Measurements from ENCODE around the gene EPB41L4B. TPM values are rescaled to one million over a fixed set of nuclear protein-coding genes. Genes with fewer than 3 reads are reported as not detected.
A peak's percentile ranks its signal among the peaks of the same experiment; 100 is the strongest.

Gene EPB41L4B
- total and polyA plus RNA-seq, 2 of the 4 experiments (the other 2 are of a cell fraction): 0.36 to 0.54 TPM

DNA sequence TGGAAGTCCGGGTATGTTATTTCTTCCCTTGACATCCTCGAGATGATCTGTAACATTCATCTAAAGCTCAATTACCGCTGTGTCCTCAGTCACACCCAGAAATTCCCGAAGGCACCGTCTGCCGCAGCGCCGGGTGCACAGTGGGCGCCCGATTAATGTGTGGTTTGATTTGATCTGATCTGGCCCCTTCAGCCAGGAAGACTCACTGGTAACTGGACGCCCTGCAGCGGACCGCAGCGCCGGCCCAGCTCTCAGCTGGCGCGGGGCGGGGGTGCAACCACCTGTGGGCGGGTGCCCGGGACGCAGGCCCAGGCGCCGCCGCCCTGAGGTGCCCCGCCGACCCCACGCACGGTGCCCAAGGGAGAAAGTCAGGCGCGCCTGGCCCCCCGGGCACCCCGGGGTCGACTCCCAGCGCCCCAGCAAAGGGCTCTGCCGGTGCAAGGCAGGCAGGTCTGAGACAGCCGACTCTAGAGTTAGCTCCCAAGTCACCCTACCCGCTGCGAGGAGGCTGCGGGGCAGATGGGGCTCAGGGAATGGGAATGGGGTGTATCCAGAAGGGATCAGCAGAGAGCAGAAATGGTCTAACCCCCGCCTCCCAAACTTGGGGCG, 1.7 kb downstream of the EPB41L4B start:
- no peak overlapping the region for H4K8ac ChIP-seq (ENCODE audit: low read depth in 2 of 2, low read length in 2 of 2)
- no peak overlapping the region for H4K91ac ChIP-seq (ENCODE audit: insufficient read depth, low read depth, low read length)
- DNase-seq (no peak), ATAC-seq (ENCODE audit: low read depth) (no peak)
- H3K27me3 ChIP-seq (ENCODE audit: control insufficient read depth, insufficient read depth, low read length): peaks cover 64% of the 10 kb centered on the region
- H2BK15ac ChIP-seq (ENCODE audit: low read depth, low read length): no peak overlapping the region
- H3K79me1 ChIP-seq (ENCODE audit: low read depth in 1 of 2, low read length in 2 of 2): no peaks in the 10 kb centered on the region
- dilution Hi-C loops (cut with HindIII; ENCODE audit: low sequenced_read_pairs, unreplicated experiment): no loop called here
- no peaks in the 10 kb centered on the region for H3K36me3 ChIP-seq (ENCODE audit: control insufficient read depth, insufficient read depth, low read length)
- H4K5ac ChIP-seq (ENCODE audit: low read depth, low read length): no peak overlapping the region
- H3K9me3 ChIP-seq (ENCODE audit: control insufficient read depth, insufficient read depth, low read length): no peaks in the 10 kb centered on the region
- WGBS, 2 experiments (ENCODE audit: extremely low coverage in 2 of 2, insufficient read length in 1 of 2): 25% methylated on average over 6 of the region's 41 CpGs; no CpG with 5 or more reads in 1 of the 2 experiments
- ChIA-PET CTCF (no interaction called here), POLR2A (ENCODE audit: unreplicated experiment) (no interaction called here)
- H3K4me1 ChIP-seq (ENCODE audit: control insufficient read depth, insufficient read depth, low read length): peaks cover 2% of the 10 kb centered on the region
- no peak overlapping the region for H2BK20ac ChIP-seq (ENCODE audit: low read depth, low read length)
- no peak overlapping the region for H3K18ac ChIP-seq (ENCODE audit: low read depth, low read length)
- H2AK5ac ChIP-seq (ENCODE audit: low read depth, low read length): no peak overlapping the region
- peak overlapping the region; percentile 23 for H2AFZ ChIP-seq (replicated peaks; ENCODE audit: low read length, poor library complexity)
- H3K4me2 ChIP-seq (ENCODE audit: low read depth, low read length): no peak overlapping the region; the same call in 1 of the 2 replicates
- no peaks in the 10 kb centered on the region for H4K20me1 ChIP-seq (ENCODE audit: insufficient read depth, low read length)
- no peak overlapping the region for H3K9ac ChIP-seq (ENCODE audit: low read depth, low read length)
- H3K4me3 ChIP-seq (ENCODE audit: insufficient read depth, low read depth, low read length): no peak overlapping the region
- intact Hi-C loops (cut with micrococcal nuclease): no loop called here
- no peak for TF ChIP-seq BHLHE40 (IDR thresholded peaks at IDR 0.05; ENCODE audit: low read depth, low read length)
- TF ChIP-seq RAD21 (IDR thresholded peaks at IDR 0.05; ENCODE audit: low read length): no peak
- TF ChIP-seq MAFK (IDR thresholded peaks at IDR 0.05; ENCODE audit: low read depth, low read length): no peak
- TF ChIP-seq FOS (IDR thresholded peaks at IDR 0.05; ENCODE audit: low read depth, low read length): no peak
- no peak for TF ChIP-seq CTCF (conservative IDR thresholded peaks at IDR 0.05; ENCODE audit: low read depth, low read length)
- no peak for TF ChIP-seq MXI1 (IDR thresholded peaks at IDR 0.05; ENCODE audit: borderline replicate concordance, low read depth, low read length)
- in situ Hi-C loops (cut with MboI; ENCODE audit: low sequenced_read_pairs): loop anchor here (5.0 to 25.0 kb wide), 3 partner anchors 72 to 257 kb away; no protein-coding TSS in a partner anchor
- H3K56ac ChIP-seq (ENCODE audit: extremely low read depth, insufficient read depth, low read length): no peak overlapping the region
- no peak overlapping the region for H2BK5ac ChIP-seq (ENCODE audit: low read depth, low read length, poor library complexity, severe bottlenecking)
- no peak overlapping the region for H3K23ac ChIP-seq (ENCODE audit: low read depth, low read length)
- H2BK120ac ChIP-seq (ENCODE audit: low read depth, low read length): no peak overlapping the region
- H3K4ac ChIP-seq (ENCODE audit: low read depth, low read length): no peak overlapping the region
- no peaks in the 10 kb centered on the region; the same call in 1 of the 2 replicates for H3K9me1 ChIP-seq (ENCODE audit: insufficient read depth, low read length)
- H3K14ac ChIP-seq (replicated peaks; ENCODE audit: low read depth, low read length): no peak overlapping the region
- no TSS peak for BruUV-seq (replicated peaks)
- no peak overlapping the region for H2AK9ac ChIP-seq (replicated peaks; ENCODE audit: low read depth, low read length, poor library complexity)
- H3K27ac ChIP-seq (ENCODE audit: insufficient read depth, low read length): no peak overlapping the region

All from IMR-90 (cell line).